ENCODE measurements around the gene PRH2.

DNA sequence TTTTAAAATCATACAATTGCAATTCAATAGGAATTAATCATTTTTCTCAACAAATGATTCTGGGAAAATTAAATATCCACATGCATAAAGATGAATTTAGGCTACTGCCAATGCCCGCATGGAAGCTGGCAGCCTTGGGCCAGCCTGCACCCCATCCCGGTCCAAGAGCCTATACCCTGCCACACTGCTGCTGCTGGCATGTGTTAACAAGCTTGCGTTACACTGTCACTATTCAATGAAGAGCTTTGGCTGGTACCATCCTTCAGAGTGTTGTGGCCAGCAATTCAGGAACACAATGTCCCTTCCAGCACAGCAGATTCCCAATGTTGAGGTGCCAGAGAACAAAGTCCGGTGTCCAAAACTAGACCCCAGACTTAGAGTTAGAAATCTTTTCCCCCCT, 23.6 kb downstream of the PRH2 start:
- TF ChIP-seq EGR1 (IDR thresholded peaks at IDR 0.05) (no peak), TAF1 (IDR thresholded peaks at IDR 0.05; ENCODE audit: low read depth) (no peak), CEBPB (IDR thresholded peaks at IDR 0.05) (no peak), TCF12 (IDR thresholded peaks at IDR 0.05; ENCODE audit: low read depth) (no peak)
- TF ChIP-seq, protein P1, sequence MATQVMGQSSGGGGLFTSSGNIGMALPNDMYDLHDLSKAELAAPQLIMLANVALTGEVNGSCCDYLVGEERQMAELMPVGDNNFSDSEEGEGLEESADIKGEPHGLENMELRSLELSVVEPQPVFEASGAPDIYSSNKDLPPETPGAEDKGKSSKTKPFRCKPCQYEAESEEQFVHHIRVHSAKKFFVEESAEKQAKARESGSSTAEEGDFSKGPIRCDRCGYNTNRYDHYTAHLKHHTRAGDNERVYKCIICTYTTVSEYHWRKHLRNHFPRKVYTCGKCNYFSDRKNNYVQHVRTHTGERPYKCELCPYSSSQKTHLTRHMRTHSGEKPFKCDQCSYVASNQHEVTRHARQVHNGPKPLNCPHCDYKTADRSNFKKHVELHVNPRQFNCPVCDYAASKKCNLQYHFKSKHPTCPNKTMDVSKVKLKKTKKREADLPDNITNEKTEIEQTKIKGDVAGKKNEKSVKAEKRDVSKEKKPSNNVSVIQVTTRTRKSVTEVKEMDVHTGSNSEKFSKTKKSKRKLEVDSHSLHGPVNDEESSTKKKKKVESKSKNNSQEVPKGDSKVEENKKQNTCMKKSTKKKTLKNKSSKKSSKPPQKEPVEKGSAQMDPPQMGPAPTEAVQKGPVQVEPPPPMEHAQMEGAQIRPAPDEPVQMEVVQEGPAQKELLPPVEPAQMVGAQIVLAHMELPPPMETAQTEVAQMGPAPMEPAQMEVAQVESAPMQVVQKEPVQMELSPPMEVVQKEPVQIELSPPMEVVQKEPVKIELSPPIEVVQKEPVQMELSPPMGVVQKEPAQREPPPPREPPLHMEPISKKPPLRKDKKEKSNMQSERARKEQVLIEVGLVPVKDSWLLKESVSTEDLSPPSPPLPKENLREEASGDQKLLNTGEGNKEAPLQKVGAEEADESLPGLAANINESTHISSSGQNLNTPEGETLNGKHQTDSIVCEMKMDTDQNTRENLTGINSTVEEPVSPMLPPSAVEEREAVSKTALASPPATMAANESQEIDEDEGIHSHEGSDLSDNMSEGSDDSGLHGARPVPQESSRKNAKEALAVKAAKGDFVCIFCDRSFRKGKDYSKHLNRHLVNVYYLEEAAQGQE (IDR thresholded peaks at IDR 0.05; ENCODE audit: low read depth), result no peak

Data from Ishikawa (cell line).